ENCODE data around the gene CLASP1.

CLASP1 gene

GRCh38 chr2:121591199-121591598, 58.1 kb downstream of the CLASP1 start:
- TF ChIP-seq CTCF (IDR thresholded peaks at IDR 0.05; ENCODE audit: unreplicated experiment in 3 of 3): no peak
- Mint-ChIP-seq H3K4me3 (no peak overlapping the region), H3K4me1 (peaks cover 23% of the 10 kb centered on the region), H3K36me3 (ENCODE audit: low read depth) (peaks cover 31% of the 10 kb centered on the region), H3K27ac (no peak overlapping the region), H3K27me3 (ENCODE audit: low read depth) (no peaks in the 10 kb centered on the region), H3K9me3 (no peaks in the 10 kb centered on the region)

DNA sequence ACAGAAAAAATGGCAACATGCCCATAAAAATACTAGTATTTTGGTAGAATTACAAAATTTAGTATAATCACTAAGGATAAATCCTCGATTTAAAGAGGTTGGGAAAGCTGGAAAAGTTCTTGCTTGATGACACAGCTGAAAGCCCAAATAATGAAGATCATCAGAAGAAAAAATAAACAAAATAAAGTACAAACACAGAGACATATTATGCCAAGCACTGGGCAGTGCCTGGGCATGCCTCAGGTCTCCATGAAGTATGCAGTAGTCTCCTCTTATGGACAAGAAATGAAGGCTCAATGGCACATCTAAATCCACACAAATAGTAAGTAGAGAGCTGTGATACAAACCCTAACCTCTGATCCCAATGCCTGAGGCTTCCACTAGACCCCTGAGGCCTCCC, 60.9 kb downstream of the CLASP1 start:
- Mint-ChIP-seq H3K4me1 (peaks cover 20% of the 10 kb centered on the region), H3K4me3 (no peak overlapping the region), H3K36me3 (ENCODE audit: low read depth) (peaks cover 27% of the 10 kb centered on the region), H3K27me3 (ENCODE audit: low read depth) (no peaks in the 10 kb centered on the region), H3K27ac (no peak overlapping the region), H3K9me3 (no peaks in the 10 kb centered on the region)
- no peak for TF ChIP-seq CTCF (IDR thresholded peaks at IDR 0.05; ENCODE audit: unreplicated experiment in 3 of 3)

DNA sequence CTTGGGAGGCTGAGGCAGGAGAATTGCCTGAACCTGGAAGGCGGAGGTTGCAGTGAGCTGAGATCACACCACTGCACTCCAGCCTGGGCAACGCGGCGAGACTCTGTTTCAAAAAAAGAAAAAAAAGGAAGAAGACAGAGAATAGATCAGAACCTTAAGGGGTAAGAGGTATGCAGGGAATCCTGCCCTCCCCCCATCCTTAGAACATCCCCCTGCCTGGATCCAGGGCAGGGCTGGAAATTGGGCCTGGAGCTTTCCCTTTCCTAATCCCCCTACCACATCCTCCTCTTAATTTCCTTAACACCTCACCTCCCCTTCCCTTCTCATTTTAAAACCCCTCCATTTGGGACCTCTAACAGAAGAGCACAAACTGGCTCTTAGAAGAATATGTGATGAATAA, 62.1 kb downstream of the CLASP1 start:
- no peak for TF ChIP-seq CTCF (IDR thresholded peaks at IDR 0.05; ENCODE audit: unreplicated experiment in 3 of 3)
- no peaks in the 10 kb centered on the region for H3K9me3 Mint-ChIP-seq

DNA sequence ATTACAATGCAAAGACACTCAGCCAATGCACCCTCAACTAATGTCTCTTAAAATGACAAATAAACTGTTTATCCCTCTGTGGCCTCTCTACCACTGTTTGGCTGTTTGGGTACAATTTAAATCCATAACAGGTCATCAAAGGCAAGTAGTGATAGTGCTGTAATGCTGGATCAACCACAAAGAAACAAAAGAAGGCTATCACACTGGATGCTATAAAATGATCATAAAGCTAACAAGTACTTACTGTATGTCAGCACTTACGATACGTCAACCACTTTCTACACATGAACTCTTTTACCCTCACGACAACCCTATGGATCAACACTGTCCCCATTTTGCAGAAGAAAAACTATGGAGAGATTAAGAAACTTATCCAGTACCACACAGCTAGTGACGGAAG, 64.5 kb downstream of the CLASP1 start:
- H3K9me3 Mint-ChIP-seq: no peaks in the 10 kb centered on the region
- no peak overlapping the region for H3K27ac Mint-ChIP-seq
- H3K27me3 Mint-ChIP-seq (ENCODE audit: low read depth): no peaks in the 10 kb centered on the region
- H3K36me3 Mint-ChIP-seq (ENCODE audit: low read depth): peaks cover 10% of the 10 kb centered on the region
- peaks cover 32% of the 10 kb centered on the region for H3K4me1 Mint-ChIP-seq
- H3K4me3 Mint-ChIP-seq: no peak overlapping the region
- TF ChIP-seq CTCF (IDR thresholded peaks at IDR 0.05; ENCODE audit: unreplicated experiment in 3 of 3): no peak

More for the DNA sequence above, 62.1 kb downstream of the CLASP1 start:
- no peak overlapping the region for H3K4me3 Mint-ChIP-seq
- H3K36me3 Mint-ChIP-seq (ENCODE audit: low read depth): peaks cover 24% of the 10 kb centered on the region
- no peaks in the 10 kb centered on the region for H3K27me3 Mint-ChIP-seq (ENCODE audit: low read depth)
- H3K4me1 Mint-ChIP-seq: peaks cover 25% of the 10 kb centered on the region
- H3K27ac Mint-ChIP-seq: no peak overlapping the region

GRCh38 chr2:121583555-121583954, 65.7 kb downstream of the CLASP1 start:
- Mint-ChIP-seq H3K4me1 (peaks cover 43% of the 10 kb centered on the region), H3K36me3 (ENCODE audit: low read depth) (peaks cover 6% of the 10 kb centered on the region), H3K9me3 (no peaks in the 10 kb centered on the region), H3K27ac (no peak overlapping the region), H3K4me3 (no peak overlapping the region), H3K27me3 (ENCODE audit: low read depth) (no peaks in the 10 kb centered on the region)
- TF ChIP-seq CTCF (IDR thresholded peaks at IDR 0.05; ENCODE audit: unreplicated experiment in 3 of 3): no peak

DNA sequence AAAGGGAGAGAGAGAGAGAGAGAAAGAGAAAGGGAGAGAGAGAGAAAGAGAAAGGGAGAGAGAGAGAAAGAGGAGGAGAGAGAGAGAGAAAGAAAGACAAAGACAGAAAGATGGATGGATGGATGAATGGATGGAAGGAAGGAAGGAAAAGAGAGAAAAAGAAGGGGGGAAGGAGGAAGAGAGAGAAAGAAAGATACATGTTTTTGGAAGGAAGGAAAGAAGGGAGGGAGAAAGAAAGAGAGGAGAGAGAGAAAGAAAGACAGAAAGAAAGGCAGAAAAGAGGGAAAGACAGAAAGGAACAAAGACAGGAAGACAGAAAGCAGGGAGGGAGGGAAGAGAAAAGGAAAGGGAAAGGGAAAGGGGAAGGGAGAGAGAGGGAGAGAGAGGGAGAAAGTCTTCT, 67.0 kb downstream of the CLASP1 start:
- Mint-ChIP-seq H3K4me3 (no peak overlapping the region), H3K27me3 (ENCODE audit: low read depth) (no peaks in the 10 kb centered on the region), H3K36me3 (ENCODE audit: low read depth) (peaks cover 3% of the 10 kb centered on the region), H3K9me3 (no peaks in the 10 kb centered on the region), H3K27ac (no peak overlapping the region), H3K4me1 (peaks cover 48% of the 10 kb centered on the region)
- TF ChIP-seq CTCF (IDR thresholded peaks at IDR 0.05; ENCODE audit: unreplicated experiment in 3 of 3): no peak
